ENCODE measurements around the gene BARX2.

Gene BARX2

GRCh38 chr11:129455756-129456655, 80.4 kb downstream of the BARX2 start:
- DNase-seq (ENCODE audit: low read depth), result peak; percentile 23
- no peak for TF ChIP-seq CTCF (IDR thresholded peaks at IDR 0.05; ENCODE audit: insufficient read depth, low read depth, low read length, missing control alignments)
- H3K4me3 ChIP-seq (ENCODE audit: low read length), result no peak overlapping the region

GRCh38 chr11:129457321-129457720, 81.7 kb downstream of the BARX2 start:
- DNase-seq (ENCODE audit: low read depth), result peak; percentile 65
- no peak for TF ChIP-seq CTCF (IDR thresholded peaks at IDR 0.05; ENCODE audit: insufficient read depth, low read depth, low read length, missing control alignments)
- no peak overlapping the region for H3K4me3 ChIP-seq (ENCODE audit: low read length)

GRCh38 chr11:129458278-129458677, 82.6 kb downstream of the BARX2 start:
- H3K4me3 ChIP-seq (ENCODE audit: low read length), result no peak overlapping the region
- no peak for TF ChIP-seq CTCF (IDR thresholded peaks at IDR 0.05; ENCODE audit: insufficient read depth, low read depth, low read length, missing control alignments)
- peak; percentile 95 for DNase-seq (ENCODE audit: low read depth)

GRCh38 chr11:129458756-129459535, 83.3 kb downstream of the BARX2 start:
- no peak for TF ChIP-seq CTCF (IDR thresholded peaks at IDR 0.05; ENCODE audit: insufficient read depth, low read depth, low read length, missing control alignments)
- peak; percentile 57 for DNase-seq (ENCODE audit: low read depth)
- no peak overlapping the region for H3K4me3 ChIP-seq (ENCODE audit: low read length)

GRCh38 chr11:129460714-129461113, 85.1 kb downstream of the BARX2 start:
- no peak for DNase-seq (ENCODE audit: low read depth)
- no peak for TF ChIP-seq CTCF (IDR thresholded peaks at IDR 0.05; ENCODE audit: insufficient read depth, low read depth, low read length, missing control alignments)
- H3K4me3 ChIP-seq (ENCODE audit: low read length), result no peak overlapping the region

- no peak for TF ChIP-seq CTCF (IDR thresholded peaks at IDR 0.05; ENCODE audit: insufficient read depth, low read depth, low read length, missing control alignments)
- H3K4me3 ChIP-seq (ENCODE audit: low read length), result no peak overlapping the region
- DNase-seq (ENCODE audit: low read depth), result no peak
These were observed 108.4 kb downstream of the BARX2 start for GRCh38 chr11:129484068-129484467.
